H1 (cell line): ENCODE measurements around the gene HMCN2.

Experiments
- ASH2L ChIP-seq: fragments of 200-600, 300-600 bp; sonication (generic); IDR thresholded peaks from one replicate; pipeline ENCODE4 v1.7.1; 2017; ENCODE audit warnings: low read length
- CTCF ChIP-seq, 3 experiments: IDR thresholded peaks; 1 replicate in 2 of 3; 2 replicates in 1 of 3; pipeline versions ENCODE4 v1.5.1 to v1.6.1; 2011; ENCODE audit warnings: low read length in 3 of 3, mild to moderate bottlenecking in 3 of 3, inconsistent platforms in 2 of 3, low read depth in 1 of 3, moderate library complexity in 1 of 3; ENCODE audit not compliant: insufficient read depth in 1 of 3; ENCODE audit errors: control extremely low read depth in 1 of 3
- SRF ChIP-seq: IDR thresholded peaks from 2 replicates; pipeline ENCODE4 v1.6.1; 2011; ENCODE audit warnings: mild to moderate bottlenecking, low read depth, low read length, moderate library complexity

GRCh38 chr9:130268521-130269211 lies 3.1 kb downstream of the HMCN2 start:
- TF ChIP-seq SRF (no peak), CTCF (IDR thresholded peaks at IDR 0.05; ENCODE audit: control extremely low read depth in 1 of 3, insufficient read depth in 1 of 3, low read depth in 1 of 3, low read length in 3 of 3) (no peak), ASH2L (peak; percentile 74)
